RWPE2 (cell line): Measurements from ENCODE around the gene WDR5.
"Not testable (repeated sequence)": the region's sequence is repeated elsewhere in the genome, so short reads cannot be mapped to it uniquely, and the experiment has no call there.

Experiments used
- ATAC-seq: fragments of 200-7000 bp; cut with Tn5 transposase; 3 replicates; pipeline ENCODE4 v1.9.1; 2021; ENCODE audit warnings: low read depth
- DNase-seq: peaks from one replicate; pipeline ENCODE4 v3.0.0-alpha.2; 2020; ENCODE audit warnings: low spot score
- H3K27ac ChIP-seq: fragments of 450-650 bp; 2 replicates; pipeline ENCODE4 v1.5.1; 2017; ENCODE audit warnings: mild to moderate bottlenecking; ENCODE audit not compliant: poor library complexity, severe bottlenecking
- H3K27me3 ChIP-seq: fragments of 250-450 bp; sonication (Bioruptor Pico); 2 replicates; pipeline ENCODE4 v1.5.1; 2021; ENCODE audit warnings: mild to moderate bottlenecking, moderate library complexity; ENCODE audit not compliant: insufficient read depth, poor library complexity, severe bottlenecking
- H3K36me3 ChIP-seq: fragments of 250-450 bp; sonication (Bioruptor Pico); 2 replicates; pipeline ENCODE4 v1.5.1; 2020; ENCODE audit warnings: low read depth, mild to moderate bottlenecking, moderate library complexity
- H3K4me1 ChIP-seq: fragments of 250-450 bp; sonication (Bioruptor Pico); 2 replicates; pipeline ENCODE4 v1.5.1; 2021; ENCODE audit warnings: mild to moderate bottlenecking, moderate library complexity; ENCODE audit not compliant: insufficient read depth, poor library complexity, severe bottlenecking
- H3K4me3 ChIP-seq: fragments of 250-450 bp; sonication (Bioruptor Pico); 2 replicates; pipeline ENCODE4 v1.5.1; 2021; ENCODE audit warnings: mild to moderate bottlenecking, moderate library complexity; ENCODE audit not compliant: severe bottlenecking
- H3K9me3 ChIP-seq: fragments of 250-450 bp; sonication (Bioruptor Pico); 2 replicates; pipeline ENCODE4 v1.5.1; 2021; ENCODE audit warnings: mild to moderate bottlenecking, moderate library complexity; ENCODE audit not compliant: severe bottlenecking
- CTCF ChIP-seq: fragments of 450-650 bp; IDR thresholded peaks from one replicate; pipeline ENCODE4 v1.5.1; 2017; ENCODE audit warnings: mild to moderate bottlenecking, moderate library complexity; ENCODE audit not compliant: poor library complexity, severe bottlenecking

WDR5 gene

GRCh38 chr9:134112561-134112960 lies 23.3 kb upstream of the WDR5 start:
- DNase-seq (no peak), ATAC-seq (no peak)
- TF ChIP-seq CTCF: no peak
- Histone ChIP-seq H3K4me3 (no peak overlapping the region), H3K36me3 (no peaks in the 10 kb centered on the region), H3K9me3 (no peaks in the 10 kb centered on the region), H3K27ac (no peak overlapping the region), H3K27me3 (no peaks in the 10 kb centered on the region), H3K4me1 (no peaks in the 10 kb centered on the region)

GRCh38 chr9:134118972-134119371 lies 16.9 kb upstream of the WDR5 start:
- not testable (repeated sequence) for H3K36me3 ChIP-seq, ATAC-seq

GRCh38 chr9:134123764-134124128 lies 12.1 kb upstream of the WDR5 start:
- Histone ChIP-seq H3K27me3 (no peaks in the 10 kb centered on the region), H3K36me3 (no peaks in the 10 kb centered on the region), H3K4me3 (no peak overlapping the region), H3K4me1 (no peaks in the 10 kb centered on the region), H3K9me3 (no peaks in the 10 kb centered on the region), H3K27ac (no peak overlapping the region)
- no peak for DNase-seq
- no peak for TF ChIP-seq CTCF
- no peak for ATAC-seq

More at GRCh38 chr9:134118972-134119371, 16.9 kb upstream of the WDR5 start:
- not testable (repeated sequence) for H3K4me1 ChIP-seq, H3K4me3 ChIP-seq, DNase-seq, H3K27me3 ChIP-seq, H3K27ac ChIP-seq, H3K9me3 ChIP-seq

- H3K27me3 ChIP-seq: no peaks in the 10 kb centered on the region
- H3K4me1 ChIP-seq: peaks cover 2% of the 10 kb centered on the region
- TF ChIP-seq CTCF: no peak
- H3K27ac ChIP-seq: no peak overlapping the region
- H3K9me3 ChIP-seq: no peaks in the 10 kb centered on the region
- H3K36me3 ChIP-seq: no peaks in the 10 kb centered on the region
- ATAC-seq (no peak), DNase-seq (no peak)
- H3K4me3 ChIP-seq: no peak overlapping the region
Observed at GRCh38 chr9:134125413-134126095, 10.3 kb upstream of the WDR5 start.

- ATAC-seq (no peak), DNase-seq (no peak)
- Histone ChIP-seq H3K4me3 (no peak overlapping the region), H3K27ac (no peak overlapping the region), H3K9me3 (no peaks in the 10 kb centered on the region), H3K4me1 (peaks cover 8% of the 10 kb centered on the region), H3K27me3 (no peaks in the 10 kb centered on the region), H3K36me3 (no peaks in the 10 kb centered on the region)
- no peak for TF ChIP-seq CTCF
Observed at GRCh38 chr9:134126373-134126772, 9.5 kb upstream of the WDR5 start.
